ENCODE results near the gene TBC1D26.

The TBC1D26 gene

DNA sequence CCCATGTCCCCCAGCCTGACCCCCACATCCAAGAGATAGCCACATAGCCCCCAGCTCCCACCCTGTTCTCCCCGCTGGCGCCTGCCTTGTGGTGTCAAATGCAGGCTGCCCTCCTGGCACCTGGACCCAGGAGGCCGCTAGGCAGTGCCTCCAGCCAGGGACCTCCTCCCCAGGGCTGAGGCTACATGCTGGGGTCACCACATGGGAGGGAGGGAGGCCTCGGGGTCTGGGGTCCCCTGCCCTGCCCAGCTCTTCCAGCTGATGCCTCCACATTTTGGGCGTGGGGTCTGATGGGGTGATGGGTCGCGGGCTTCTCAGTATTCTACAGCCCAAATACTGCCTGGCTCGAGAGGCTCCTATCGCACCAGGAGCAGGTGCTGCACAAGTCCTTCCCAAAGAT, 9.5 kb downstream of the TBC1D26 start:
- Histone ChIP-seq H3K4me2 (ENCODE audit: low read depth, low read length, poor library complexity, severe bottlenecking) (no peak overlapping the region), H3K79me2 (ENCODE audit: insufficient read depth, low read length) (no peaks in the 10 kb centered on the region), H3F3A (ENCODE audit: insufficient read depth) (no peaks in the 10 kb centered on the region), H3K9me3 (ENCODE audit: insufficient read depth, low read length) (no peaks in the 10 kb centered on the region), H3K4me3 (ENCODE audit: insufficient read depth, low read length, poor library complexity, severe bottlenecking) (no peak overlapping the region), H4K20me1 (ENCODE audit: low read depth, low read length) (no peaks in the 10 kb centered on the region), H3K9me2 (replicated peaks; ENCODE audit: insufficient read depth, low read length) (no peaks in the 10 kb centered on the region), H3K36me3 (ENCODE audit: low read length) (no peaks in the 10 kb centered on the region), H3K9ac (ENCODE audit: low read length) (no peak overlapping the region), H2AFZ (ENCODE audit: low read depth, low read length, severe bottlenecking) (no peak overlapping the region), H3K27me3 (ENCODE audit: low read length) (no peaks in the 10 kb centered on the region), H3K27ac (ENCODE audit: low read depth, low read length) (no peak overlapping the region)
- TF ChIP-seq, protein P1, sequence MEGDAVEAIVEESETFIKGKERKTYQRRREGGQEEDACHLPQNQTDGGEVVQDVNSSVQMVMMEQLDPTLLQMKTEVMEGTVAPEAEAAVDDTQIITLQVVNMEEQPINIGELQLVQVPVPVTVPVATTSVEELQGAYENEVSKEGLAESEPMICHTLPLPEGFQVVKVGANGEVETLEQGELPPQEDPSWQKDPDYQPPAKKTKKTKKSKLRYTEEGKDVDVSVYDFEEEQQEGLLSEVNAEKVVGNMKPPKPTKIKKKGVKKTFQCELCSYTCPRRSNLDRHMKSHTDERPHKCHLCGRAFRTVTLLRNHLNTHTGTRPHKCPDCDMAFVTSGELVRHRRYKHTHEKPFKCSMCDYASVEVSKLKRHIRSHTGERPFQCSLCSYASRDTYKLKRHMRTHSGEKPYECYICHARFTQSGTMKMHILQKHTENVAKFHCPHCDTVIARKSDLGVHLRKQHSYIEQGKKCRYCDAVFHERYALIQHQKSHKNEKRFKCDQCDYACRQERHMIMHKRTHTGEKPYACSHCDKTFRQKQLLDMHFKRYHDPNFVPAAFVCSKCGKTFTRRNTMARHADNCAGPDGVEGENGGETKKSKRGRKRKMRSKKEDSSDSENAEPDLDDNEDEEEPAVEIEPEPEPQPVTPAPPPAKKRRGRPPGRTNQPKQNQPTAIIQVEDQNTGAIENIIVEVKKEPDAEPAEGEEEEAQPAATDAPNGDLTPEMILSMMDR (IDR thresholded peaks at IDR 0.05; ENCODE audit: insufficient read depth, low read length, poor library complexity, severe bottlenecking) = no peak
- no peak for TF ChIP-seq EZH2phosphoT487 (conservative IDR thresholded peaks at IDR 0.05; ENCODE audit: low read length)

- Histone ChIP-seq H4K20me1 (ENCODE audit: low read depth, low read length) (no peaks in the 10 kb centered on the region), H3K4me3 (ENCODE audit: insufficient read depth, low read length, poor library complexity, severe bottlenecking) (no peak overlapping the region), H3K9ac (ENCODE audit: low read length) (no peak overlapping the region), H3K4me2 (ENCODE audit: low read depth, low read length, poor library complexity, severe bottlenecking) (no peak overlapping the region), H3K36me3 (ENCODE audit: low read length) (no peaks in the 10 kb centered on the region), H3K9me3 (ENCODE audit: insufficient read depth, low read length) (no peaks in the 10 kb centered on the region), H3F3A (ENCODE audit: insufficient read depth) (no peaks in the 10 kb centered on the region), H3K9me2 (replicated peaks; ENCODE audit: insufficient read depth, low read length) (no peaks in the 10 kb centered on the region), H3K27ac (ENCODE audit: low read depth, low read length) (no peak overlapping the region), H2AFZ (ENCODE audit: low read depth, low read length, severe bottlenecking) (no peak overlapping the region), H3K27me3 (ENCODE audit: low read length) (no peaks in the 10 kb centered on the region), H3K79me2 (ENCODE audit: insufficient read depth, low read length) (no peaks in the 10 kb centered on the region)
- no peak for TF ChIP-seq EZH2phosphoT487 (conservative IDR thresholded peaks at IDR 0.05; ENCODE audit: low read length)
- TF ChIP-seq, protein P1 (IDR thresholded peaks at IDR 0.05; ENCODE audit: insufficient read depth, low read length, poor library complexity, severe bottlenecking) = no peak
Measured at GRCh38 chr17:15742051-15742795, 10.1 kb downstream of the TBC1D26 start.

GRCh38 chr17:15742921-15743320, 10.8 kb downstream of the TBC1D26 start:
- TF ChIP-seq EZH2phosphoT487 (conservative IDR thresholded peaks at IDR 0.05; ENCODE audit: low read length) = no peak
- TF ChIP-seq, protein P1 (IDR thresholded peaks at IDR 0.05; ENCODE audit: insufficient read depth, low read length, poor library complexity, severe bottlenecking) = no peak
- Histone ChIP-seq H3K27me3 (ENCODE audit: low read length) (no peaks in the 10 kb centered on the region), H4K20me1 (ENCODE audit: low read depth, low read length) (no peaks in the 10 kb centered on the region), H3K9me2 (replicated peaks; ENCODE audit: insufficient read depth, low read length) (no peaks in the 10 kb centered on the region), H2AFZ (ENCODE audit: low read depth, low read length, severe bottlenecking) (no peak overlapping the region), H3F3A (ENCODE audit: insufficient read depth) (no peaks in the 10 kb centered on the region), H3K4me2 (ENCODE audit: low read depth, low read length, poor library complexity, severe bottlenecking) (no peak overlapping the region), H3K9me3 (ENCODE audit: insufficient read depth, low read length) (no peaks in the 10 kb centered on the region), H3K79me2 (ENCODE audit: insufficient read depth, low read length) (no peaks in the 10 kb centered on the region), H3K36me3 (ENCODE audit: low read length) (no peaks in the 10 kb centered on the region), H3K27ac (ENCODE audit: low read depth, low read length) (no peak overlapping the region), H3K4me3 (ENCODE audit: insufficient read depth, low read length, poor library complexity, severe bottlenecking) (no peak overlapping the region), H3K9ac (ENCODE audit: low read length) (no peak overlapping the region)
